ENCODE results near the gene KCTD10.
"Not testable (repeated sequence)": the region's sequence is repeated elsewhere in the genome, so short reads cannot be mapped to it uniquely, and the experiment has no call there.

KCTD10 gene

DNA sequence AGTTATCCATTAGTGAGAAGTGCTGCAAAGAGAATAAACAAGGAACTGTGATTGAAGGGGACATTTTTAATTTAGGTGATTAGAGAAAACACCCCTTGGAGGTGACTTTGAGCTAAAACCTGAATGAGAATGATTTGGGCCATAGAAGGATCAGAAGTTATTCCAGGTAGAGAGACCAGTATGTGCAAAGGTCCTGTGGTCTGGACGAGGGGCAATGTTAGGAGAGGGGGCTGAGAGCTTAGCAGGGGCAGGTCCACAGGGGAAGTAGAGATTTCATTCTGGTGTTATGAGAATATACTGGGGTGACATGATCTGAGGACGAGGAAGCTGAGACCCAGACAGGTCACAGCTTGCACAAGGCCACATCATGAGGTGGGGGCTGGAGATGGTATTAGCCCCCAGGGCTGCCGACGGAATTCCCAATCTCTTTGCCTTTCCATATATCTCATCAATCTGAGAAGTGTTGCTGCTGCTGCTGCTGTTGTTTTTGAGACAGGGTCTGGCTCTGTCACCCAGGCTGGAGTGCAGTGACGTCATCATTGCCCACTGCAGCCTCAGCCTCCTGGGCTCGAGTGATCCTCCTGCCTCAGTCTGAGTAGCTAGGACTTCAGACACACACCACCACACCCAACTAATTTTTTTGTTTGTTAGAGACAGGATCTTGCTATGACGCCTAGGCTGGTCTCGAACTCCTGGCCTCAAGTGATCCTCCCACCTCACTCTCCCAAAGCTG is 55.6 kb downstream of the KCTD10 start:
- DNase-seq (ENCODE audit: low read depth) = no peak
- TF ChIP-seq, protein P1, sequence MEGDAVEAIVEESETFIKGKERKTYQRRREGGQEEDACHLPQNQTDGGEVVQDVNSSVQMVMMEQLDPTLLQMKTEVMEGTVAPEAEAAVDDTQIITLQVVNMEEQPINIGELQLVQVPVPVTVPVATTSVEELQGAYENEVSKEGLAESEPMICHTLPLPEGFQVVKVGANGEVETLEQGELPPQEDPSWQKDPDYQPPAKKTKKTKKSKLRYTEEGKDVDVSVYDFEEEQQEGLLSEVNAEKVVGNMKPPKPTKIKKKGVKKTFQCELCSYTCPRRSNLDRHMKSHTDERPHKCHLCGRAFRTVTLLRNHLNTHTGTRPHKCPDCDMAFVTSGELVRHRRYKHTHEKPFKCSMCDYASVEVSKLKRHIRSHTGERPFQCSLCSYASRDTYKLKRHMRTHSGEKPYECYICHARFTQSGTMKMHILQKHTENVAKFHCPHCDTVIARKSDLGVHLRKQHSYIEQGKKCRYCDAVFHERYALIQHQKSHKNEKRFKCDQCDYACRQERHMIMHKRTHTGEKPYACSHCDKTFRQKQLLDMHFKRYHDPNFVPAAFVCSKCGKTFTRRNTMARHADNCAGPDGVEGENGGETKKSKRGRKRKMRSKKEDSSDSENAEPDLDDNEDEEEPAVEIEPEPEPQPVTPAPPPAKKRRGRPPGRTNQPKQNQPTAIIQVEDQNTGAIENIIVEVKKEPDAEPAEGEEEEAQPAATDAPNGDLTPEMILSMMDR (conservative IDR thresholded peaks at IDR 0.05; ENCODE audit: low read length) = no peak
- no peak overlapping the region for H3K4me3 ChIP-seq (ENCODE audit: low read length)

- no peak overlapping the region for H3K4me3 ChIP-seq (ENCODE audit: low read length)
- no peak for DNase-seq (ENCODE audit: low read depth)
- TF ChIP-seq, protein P1 (conservative IDR thresholded peaks at IDR 0.05; ENCODE audit: low read length) = no peak
Measured at GRCh38 chr12:109418848-109419480, 58.1 kb downstream of the KCTD10 start.

DNA sequence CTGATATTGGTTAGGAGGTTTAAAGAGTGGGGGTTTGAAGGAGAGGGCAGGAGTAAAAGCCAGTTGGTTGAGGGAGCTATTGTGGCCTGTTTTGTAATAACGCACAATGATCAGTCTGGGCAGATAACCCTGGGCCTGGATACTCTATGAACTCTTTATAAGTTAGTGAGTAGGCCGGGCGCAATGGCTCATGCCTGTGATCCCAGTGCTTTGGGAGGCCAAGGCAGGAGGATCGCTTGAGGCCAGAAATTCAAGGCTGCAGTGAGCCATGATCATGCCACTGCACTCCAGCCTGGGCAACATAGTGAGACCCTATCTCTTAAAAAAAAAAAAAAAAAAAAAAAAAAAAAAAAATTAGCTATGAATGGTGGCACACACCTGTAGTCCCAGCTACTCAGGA is 71.0 kb downstream of the KCTD10 start:
- H3K4me3 ChIP-seq (ENCODE audit: low read length); DNase-seq (ENCODE audit: low read depth): not testable (repeated sequence)

GRCh38 chr12:109404841-109405240 is 72.3 kb downstream of the KCTD10 start:
- DNase-seq (ENCODE audit: low read depth); H3K4me3 ChIP-seq (ENCODE audit: low read length): not testable (repeated sequence)
